ENCODE results near the gene RPAP2. TPM values are rescaled to one million over a fixed set of nuclear protein-coding genes. Genes with fewer than 3 reads are reported as not detected.

Gene RPAP2
- total RNA-seq, 1 experiment from 2014 or later, result 19.8 TPM

GRCh38 chr1:92442351-92442750 lies 143.5 kb downstream of the RPAP2 start (continued):
- TF ChIP-seq USF1 (CRISPR knock-in tag; IDR thresholded peaks at IDR 0.05), result no peak
- TF ChIP-seq NFE2L1 (CRISPR knock-in tag; IDR thresholded peaks at IDR 0.05), result no peak
- TF ChIP-seq KAT7 (CRISPR knock-in tag; IDR thresholded peaks at IDR 0.05; ENCODE audit: borderline replicate concordance), result no peak

- TF ChIP-seq RORB (CRISPR knock-in tag; IDR thresholded peaks at IDR 0.05), result no peak
- TF ChIP-seq PRDM15 (CRISPR knock-in tag; IDR thresholded peaks at IDR 0.05), result no peak
- TF ChIP-seq, protein P1, sequence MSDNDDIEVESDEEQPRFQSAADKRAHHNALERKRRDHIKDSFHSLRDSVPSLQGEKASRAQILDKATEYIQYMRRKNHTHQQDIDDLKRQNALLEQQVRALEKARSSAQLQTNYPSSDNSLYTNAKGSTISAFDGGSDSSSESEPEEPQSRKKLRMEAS (CRISPR knock-in tag; IDR thresholded peaks at IDR 0.05), result no peak
- TF ChIP-seq ZNF423 (CRISPR knock-in tag; IDR thresholded peaks at IDR 0.05), result no peak
- no peak for TF ChIP-seq SP1 (CRISPR knock-in tag; conservative IDR thresholded peaks at IDR 0.05)
- no peak for TF ChIP-seq FOXJ3 (CRISPR knock-in tag; IDR thresholded peaks at IDR 0.05; ENCODE audit: borderline replicate concordance)
- no peak for TF ChIP-seq MYBL2 (CRISPR knock-in tag; IDR thresholded peaks at IDR 0.05)
- TF ChIP-seq ZNF396 (CRISPR knock-in tag; IDR thresholded peaks at IDR 0.05; ENCODE audit: borderline replicate concordance), result no peak
- no peak for TF ChIP-seq EMX1 (CRISPR knock-in tag; IDR thresholded peaks at IDR 0.05)
- TF ChIP-seq SMAD4 (CRISPR knock-in tag; IDR thresholded peaks at IDR 0.05), result no peak
- TF ChIP-seq HMGXB4 (CRISPR knock-in tag; IDR thresholded peaks at IDR 0.05), result no peak
- TF ChIP-seq STAT6 (CRISPR knock-in tag; conservative IDR thresholded peaks at IDR 0.05; ENCODE audit: low read depth), result no peak
- TF ChIP-seq PRRX2 (CRISPR knock-in tag; IDR thresholded peaks at IDR 0.05), result no peak
- TF ChIP-seq SOX15 (CRISPR knock-in tag; IDR thresholded peaks at IDR 0.05), result no peak
- no peak for TF ChIP-seq ATF6 (CRISPR knock-in tag; IDR thresholded peaks at IDR 0.05)
- CTCF ChIA-PET, result no interaction called here
- POLR2A ChIA-PET, result no interaction called here
Observed at GRCh38 chr1:92443893-92444292, 145.0 kb downstream of the RPAP2 start.

More at GRCh38 chr1:92443893-92444292, 145.0 kb downstream of the RPAP2 start:
- Mint-ChIP-seq H3K9me3 (no peaks in the 10 kb centered on the region), H3K27ac (no peak overlapping the region; the same call in 1 of the 2 replicates), H3K4me3 (no peak overlapping the region), H3K36me3 (no peaks in the 10 kb centered on the region), H3K4me1 (peaks cover 24% of the 10 kb centered on the region), H3K27me3 (ENCODE audit: low read depth) (no peaks in the 10 kb centered on the region; the same call in none of the 2 replicates)
- DNase-seq (ENCODE audit: low spot score) (no peak), ATAC-seq (no peak)

Measured in WTC11 (cell line).